Activated CD4-positive, alpha-beta T cell treated with anti-CD3 and anti-CD28 coated beads, Interleukin-2, amount 50 U/mL, for 24 hours (primary cell): ENCODE measurements around the gene LRRC47.

ENCODE experiments used
- DNase-seq, 2 donors: peaks; one replicate each; pipeline ENCODE4 v3.0.0-alpha.2; 2020; ENCODE audit warnings: low read depth in 1 of 2, low spot score in 1 of 2

Gene LRRC47

GRCh38 chr1:3796215-3797061 lies at the start of gene LRRC47:
TSS of gene LRRC47 (minus strand) at chr1:3796498. CDS start at chr1:3796476, 22 bp downstream.
- peak; percentile 89 to 92 for DNase-seq

DNA sequence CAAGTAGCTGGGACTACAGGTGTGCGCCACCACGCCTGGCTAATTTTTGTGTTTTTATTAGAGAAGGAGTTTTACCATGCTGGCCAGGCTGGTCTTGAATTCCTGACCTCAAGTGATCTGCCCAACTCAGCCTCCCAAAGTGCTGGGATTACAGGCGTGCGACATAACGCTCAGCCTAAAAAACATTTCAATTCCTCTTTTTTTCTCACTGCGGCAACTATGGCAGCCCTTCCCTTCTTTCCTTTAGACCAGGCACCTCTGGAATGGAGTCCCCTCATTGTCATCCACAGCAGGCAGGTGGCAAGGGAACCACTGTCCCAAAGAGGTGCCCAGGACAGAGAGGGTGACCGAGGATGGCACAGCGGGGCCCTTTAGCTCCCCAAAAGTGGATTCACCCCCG lies 46.6 kb upstream of the LRRC47 start:
- no peak for DNase-seq

DNA sequence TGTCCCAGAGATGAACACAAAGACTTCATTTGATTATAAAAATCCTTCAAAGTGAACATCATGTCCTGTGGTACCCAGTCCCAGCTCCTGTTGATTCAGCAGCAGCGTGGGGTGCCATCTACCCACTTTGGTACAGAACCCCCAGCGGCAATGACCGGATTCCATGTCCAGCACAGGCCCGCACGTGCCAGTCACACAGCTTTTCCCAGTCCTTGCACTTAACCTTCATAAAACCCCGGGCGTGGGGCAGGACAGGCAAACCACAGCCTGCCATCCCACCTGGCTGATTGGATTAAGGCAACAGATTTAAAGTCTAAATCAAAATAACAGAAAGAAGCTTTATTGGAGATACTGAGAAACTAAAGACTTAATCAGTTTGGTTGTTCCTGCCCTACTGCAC lies 45.2 kb upstream of the LRRC47 start:
- no peak for DNase-seq

DNA sequence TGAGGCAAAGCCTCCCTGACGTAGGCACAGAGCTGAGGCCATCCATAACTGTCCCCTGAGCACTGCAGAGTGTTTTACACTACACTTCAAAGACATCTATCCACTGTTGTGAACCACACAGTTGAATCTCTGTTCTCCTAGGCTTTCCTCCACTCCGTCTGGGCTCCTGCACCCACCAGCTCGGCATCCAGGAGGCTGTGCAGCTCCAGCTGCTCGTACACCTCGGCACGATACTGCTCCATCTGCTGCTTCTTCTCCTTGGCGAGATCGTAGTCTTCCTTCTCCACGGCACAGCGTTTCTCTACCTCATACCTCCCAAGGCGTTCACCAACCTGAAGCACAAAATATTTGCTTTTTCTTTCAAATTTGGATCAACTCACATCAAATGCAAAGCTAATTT lies 42.5 kb upstream of the LRRC47 start:
- DNase-seq, result no peak

- DNase-seq, result no peak
Measured at GRCh38 chr1:3837685-3838084, 41.4 kb upstream of the LRRC47 start.

- no peak for DNase-seq
Measured at GRCh38 chr1:3837200-3837599, 40.9 kb upstream of the LRRC47 start.

DNA sequence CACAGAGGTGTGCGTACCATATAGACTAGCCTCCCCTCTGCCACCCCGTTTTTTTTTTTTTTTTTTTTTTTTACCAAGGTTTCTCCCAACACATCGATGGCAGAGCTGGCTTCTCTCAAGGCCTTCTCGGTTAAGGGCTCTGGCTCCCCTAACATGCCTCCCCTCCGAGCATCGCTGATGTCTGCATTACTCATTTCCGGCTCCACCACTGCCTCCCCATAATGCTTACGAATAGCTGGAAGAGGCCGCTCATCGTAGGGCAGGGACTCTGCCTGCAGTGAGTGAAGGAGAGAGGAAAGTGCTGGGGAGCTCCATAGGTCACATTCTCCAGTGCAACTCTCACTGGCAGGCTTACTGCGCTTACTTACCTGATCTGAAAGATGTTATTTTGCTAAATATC lies 40.1 kb upstream of the LRRC47 start:
- DNase-seq, result no peak

GRCh38 chr1:3834701-3835100 lies 38.4 kb upstream of the LRRC47 start:
- DNase-seq, result no peak

DNA sequence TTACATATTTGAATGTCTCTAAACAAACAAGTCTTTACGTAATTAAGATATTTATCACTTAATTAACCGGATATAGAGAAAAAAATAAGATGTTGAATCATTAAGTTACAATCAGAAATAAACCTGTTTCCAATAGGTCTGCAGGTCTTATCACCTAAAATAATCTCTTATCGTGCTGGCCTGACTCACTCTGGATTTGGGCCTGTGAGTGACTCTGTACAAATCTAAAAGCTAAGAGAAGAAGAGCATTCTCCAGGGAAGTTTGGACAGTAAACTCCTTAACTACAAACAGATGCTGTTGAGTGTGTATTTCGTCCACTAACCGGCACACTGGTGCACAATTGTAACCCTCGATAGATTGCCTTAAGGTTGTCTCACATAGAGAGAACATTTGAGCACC lies 35.4 kb upstream of the LRRC47 start:
- no peak for DNase-seq

DNA sequence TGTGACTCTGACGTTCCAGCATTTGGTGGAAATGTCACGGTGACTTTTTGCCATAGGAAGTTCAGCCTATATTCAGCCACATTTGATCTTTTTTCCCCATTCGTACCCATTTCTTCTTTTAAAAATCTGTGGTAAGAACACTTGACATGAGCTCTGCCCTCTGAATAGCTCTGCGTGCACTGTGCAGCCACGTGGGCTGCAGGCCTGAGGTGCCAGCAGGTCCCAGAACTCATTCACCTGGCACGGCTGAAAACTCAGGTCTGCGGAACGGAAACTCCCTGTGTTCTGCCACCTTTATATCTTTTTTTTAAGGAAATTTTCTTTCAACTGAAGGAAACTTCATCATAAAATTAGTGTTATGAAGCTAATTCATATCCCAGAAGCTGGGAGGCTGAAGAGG lies 32.1 kb upstream of the LRRC47 start:
- DNase-seq, result no peak

- DNase-seq, result no peak
Measured at GRCh38 chr1:3827813-3828307, 31.6 kb upstream of the LRRC47 start.

DNA sequence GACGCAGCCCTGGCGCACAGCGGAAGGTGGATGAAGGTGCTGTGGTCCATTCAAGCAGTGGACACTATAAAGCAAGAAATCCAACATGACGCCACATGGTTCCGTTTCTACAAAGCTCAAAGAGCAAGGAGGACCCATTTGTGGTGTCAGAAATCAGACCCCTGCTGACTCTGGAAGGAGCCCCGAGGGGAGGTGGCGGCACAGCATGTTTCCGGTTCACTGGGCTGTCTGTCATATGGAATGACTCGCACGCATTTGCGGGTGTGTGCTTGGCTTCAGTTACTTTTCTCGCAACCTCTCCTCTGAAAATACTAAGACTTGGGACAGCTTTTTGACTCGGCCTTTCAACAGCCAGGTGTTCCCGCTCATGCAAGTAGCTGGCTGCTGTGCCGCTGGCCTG lies 29.1 kb upstream of the LRRC47 start:
- DNase-seq, result no peak

DNA sequence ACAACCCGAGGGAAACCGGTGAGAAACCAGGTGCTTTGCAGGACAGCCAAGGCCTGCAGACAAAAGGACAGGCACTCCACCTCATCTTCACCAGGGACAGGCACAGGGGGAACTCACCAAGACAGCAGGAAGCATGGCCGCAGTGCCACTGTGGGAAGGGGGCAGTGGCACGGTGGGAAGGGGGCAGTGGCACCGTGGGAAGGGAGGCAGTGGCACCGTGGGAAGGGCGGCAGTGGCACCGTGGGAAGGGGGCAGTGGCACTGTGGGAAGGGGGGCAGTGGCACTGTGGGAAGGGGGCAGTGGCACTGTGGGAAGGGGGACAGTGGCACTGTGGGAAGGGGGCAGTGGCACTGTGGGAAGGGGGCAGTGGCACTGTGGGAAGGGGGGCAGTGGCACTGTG lies 28.4 kb upstream of the LRRC47 start:
- no peak for DNase-seq

DNA sequence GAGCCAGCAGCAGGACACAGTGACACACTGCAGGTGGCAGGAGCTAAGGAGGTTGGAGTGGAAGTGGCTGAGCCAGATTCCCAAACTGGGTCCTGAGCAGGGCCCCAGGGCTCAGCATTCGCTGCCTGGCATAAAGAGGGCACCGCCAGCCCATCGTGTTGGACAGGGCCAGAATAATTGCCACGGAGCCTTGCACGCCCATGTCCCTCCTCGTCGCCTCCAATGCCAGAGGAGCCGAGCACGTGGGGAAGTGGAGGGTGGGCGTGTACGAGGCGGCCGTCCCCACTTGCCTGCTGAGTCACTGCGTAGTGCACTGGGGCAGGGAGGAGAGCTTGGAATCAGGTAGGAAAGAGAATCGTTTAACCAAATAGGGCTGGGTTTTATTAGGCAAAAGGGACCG lies 26.1 kb upstream of the LRRC47 start:
- no peak for DNase-seq

GRCh38 chr1:3821908-3822307 lies 25.6 kb upstream of the LRRC47 start:
- DNase-seq, result no peak

- no peak for DNase-seq
Measured at GRCh38 chr1:3821447-3821846, 25.1 kb upstream of the LRRC47 start.

GRCh38 chr1:3821004-3821403 lies 24.7 kb upstream of the LRRC47 start:
- DNase-seq, result no peak

GRCh38 chr1:3820316-3820715 lies 24.0 kb upstream of the LRRC47 start:
- no peak for DNase-seq

- DNase-seq, result no peak
Measured at GRCh38 chr1:3819771-3820200, 23.5 kb upstream of the LRRC47 start.

DNA sequence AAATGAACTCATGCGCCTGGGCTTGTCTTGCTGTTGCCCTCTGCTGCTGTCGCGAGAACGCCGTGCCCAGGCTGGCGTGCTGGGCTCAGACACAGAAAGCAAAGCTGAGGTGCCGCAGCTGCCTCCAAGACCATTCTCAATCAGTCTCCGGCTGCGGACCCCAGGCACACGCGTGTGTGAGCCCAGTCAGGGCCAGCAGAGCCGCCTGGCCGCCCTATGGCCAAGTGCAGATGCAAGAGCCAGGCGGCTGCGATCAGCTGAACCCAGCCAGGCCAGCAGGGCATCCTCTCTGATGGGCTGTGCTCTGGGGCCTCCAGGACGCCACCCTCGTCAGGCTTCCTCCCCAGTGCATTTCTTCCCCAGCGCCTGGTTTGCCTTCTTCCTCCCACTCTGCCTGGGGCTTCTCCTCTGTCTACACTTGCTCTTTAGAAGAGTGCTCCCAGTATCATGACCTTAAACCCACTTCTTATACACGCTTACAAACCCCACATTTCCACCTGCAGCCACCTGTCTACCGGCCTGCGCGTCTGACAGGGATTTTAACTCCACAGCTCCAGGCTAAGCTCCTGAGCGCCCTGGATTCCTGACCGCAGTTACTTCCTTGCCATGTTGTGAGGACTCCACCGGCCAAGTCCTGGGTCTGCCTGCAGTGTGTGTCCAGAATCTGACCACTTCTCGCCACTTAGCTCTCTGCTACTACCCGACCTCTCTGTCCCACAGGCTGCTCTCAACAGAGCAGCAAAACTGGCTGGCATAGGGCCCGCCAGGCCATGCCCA lies 21.7 kb upstream of the LRRC47 start:
- no peak for DNase-seq

DNA sequence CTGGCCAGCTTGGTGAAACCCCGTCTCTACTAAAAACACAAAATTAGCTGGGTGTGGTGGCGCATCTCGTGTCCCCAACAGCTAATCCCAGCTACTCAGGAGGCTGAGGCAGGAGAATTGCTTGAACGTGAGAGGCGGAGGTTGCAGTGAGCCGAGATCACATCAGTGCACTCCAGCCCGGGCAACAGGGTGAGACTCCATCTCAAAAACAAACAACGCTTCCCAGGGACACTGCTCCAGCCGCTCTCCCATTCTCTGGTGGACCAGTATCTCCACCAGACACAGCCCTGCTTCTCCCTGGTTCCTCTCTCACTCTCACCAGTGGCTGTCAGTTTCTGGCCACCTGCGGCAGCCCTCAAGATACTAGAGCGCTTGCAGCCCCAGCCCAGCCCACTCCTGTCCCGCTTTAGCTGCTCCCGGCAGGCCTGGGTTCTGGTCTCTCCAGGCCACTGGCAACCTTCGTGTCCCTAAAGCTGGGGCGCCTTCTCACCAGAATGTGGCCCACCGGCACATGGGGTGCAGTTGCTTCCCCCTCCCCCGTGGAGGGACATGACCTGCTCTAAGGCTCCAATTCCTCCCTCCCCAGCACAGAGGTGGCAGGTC lies 20.9 kb upstream of the LRRC47 start:
- DNase-seq, result no peak
